ENCODE results near the gene SMARCA2. TPM values are rescaled to one million over a fixed set of nuclear protein-coding genes. Genes with fewer than 3 reads are reported as not detected.

Gene SMARCA2
- 170 and 235 TPM in 2 replicates for total RNA-seq

DNA sequence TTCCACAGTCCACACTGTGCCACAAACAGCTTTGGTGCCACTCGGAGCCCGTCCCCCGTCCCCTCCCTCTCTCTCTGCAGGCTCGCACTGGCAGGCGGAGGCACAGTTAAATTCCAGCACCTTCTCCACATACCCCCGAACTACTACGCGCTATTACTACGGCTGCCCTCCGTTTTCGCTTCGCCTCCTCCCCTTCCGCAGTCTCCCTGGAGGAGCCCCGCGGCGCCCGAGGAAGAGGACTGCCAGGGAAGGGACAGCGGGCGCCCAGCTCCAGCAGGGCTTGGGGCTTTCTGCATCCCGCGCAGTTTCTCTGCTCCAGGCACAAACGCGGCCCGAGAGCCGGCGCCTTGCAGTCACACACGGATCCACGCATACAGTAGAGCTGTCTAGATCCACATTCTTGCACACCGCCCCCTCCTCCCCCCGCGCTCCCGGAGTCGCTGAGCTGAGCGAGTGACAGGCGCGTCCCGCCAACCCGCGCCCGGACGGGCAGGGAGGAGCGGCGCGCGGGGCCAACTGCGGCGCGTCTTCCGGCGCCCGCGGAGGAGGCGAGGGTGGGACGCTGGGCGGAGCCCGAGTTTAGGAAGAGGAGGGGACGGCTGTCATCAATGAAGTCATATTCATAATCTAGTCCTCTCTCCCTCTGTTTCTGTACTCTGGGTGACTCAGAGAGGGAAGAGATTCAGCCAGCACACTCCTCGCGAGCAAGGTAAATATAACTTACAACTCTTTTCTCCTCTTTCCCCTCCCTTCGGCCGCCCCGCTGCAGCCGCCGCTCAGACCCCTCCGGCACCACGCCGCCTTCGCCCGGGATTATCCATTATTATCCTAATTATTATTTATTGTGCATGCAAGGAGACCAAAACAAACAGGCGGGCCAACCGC is at the start of gene SMARCA2:
SMARCA2 (plus strand) TSS at position 652 of the 885 bp plus-strand sequence. CDS start 13,676 bp downstream, outside the sequence.

Small RNAs within 50 kb of the gene (small RNA-seq; reads per million reads assigned to genes)
- gene RN7SL592P = not detected
- 2.6 reads per million, percentile 57 among the genes with 10 or more reads in this experiment for gene RNU2-25P

Data from hair follicle dermal papilla cell (primary cell).